GM21717 (cell line): ENCODE measurements around the gene CCDC154.
"Not testable (repeated sequence)": the region's sequence is repeated elsewhere in the genome, so short reads cannot be mapped to it uniquely, and the experiment has no call there.

Source experiments
- ATAC-seq: cut with Tn5 transposase; IDR thresholded peaks from one replicate; pipeline ENCODE4 v1.9.1; 2021; ENCODE audit warnings: mild to moderate bottlenecking, moderate library complexity; ENCODE audit not compliant: unreplicated experiment

CCDC154 gene

DNA sequence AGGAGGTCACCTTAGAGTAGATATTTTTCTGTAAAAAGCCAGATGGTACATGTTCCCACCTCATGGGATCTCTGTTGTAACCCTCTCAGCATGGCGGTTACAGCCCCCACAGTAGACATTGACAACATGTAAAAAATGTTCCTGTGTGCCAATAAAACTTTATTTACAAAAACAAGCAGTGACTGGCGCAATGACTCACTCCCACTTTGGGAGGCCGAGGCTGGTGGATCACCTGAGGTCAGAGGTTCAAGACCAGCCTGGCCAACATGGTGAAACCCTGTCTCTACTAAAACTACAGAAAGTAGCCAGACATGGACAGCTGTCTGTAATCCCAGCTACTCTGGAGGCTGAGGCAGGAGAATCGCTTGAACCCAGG is 4.7 kb downstream of the CCDC154 start:
- not testable (repeated sequence) for ATAC-seq

DNA sequence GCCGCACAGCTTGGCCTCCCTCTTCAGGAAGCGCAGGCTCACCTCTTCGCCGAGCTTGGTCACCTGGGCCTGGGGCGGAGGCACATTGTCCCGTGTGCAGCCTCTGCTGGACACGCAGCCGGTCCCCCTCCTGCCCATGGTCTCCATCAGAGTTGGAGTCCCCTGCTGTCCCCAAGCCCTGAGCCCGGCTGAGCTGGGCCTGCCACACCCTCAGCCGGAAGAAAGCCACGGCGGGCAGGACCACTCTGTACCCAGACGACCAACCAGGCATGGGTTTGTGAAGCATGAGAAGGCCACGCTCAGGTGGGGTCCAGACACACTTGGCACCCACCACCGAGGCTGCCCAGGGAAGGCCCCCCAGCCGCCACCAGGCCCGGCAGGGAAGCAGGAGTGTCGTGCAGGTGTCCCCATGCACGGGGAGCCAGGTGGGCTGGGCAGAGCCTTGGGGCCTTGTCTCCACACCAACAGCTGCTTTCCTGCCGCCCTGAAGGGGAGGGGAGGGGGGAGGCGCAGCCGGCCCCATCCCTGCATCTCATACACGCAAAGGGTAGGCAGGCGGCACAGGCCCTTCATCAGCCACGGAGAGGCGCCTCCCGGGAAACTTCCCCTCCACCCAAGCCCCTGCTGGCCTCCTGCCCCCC is 5.2 kb downstream of the CCDC154 start:
- no peak for ATAC-seq

DNA sequence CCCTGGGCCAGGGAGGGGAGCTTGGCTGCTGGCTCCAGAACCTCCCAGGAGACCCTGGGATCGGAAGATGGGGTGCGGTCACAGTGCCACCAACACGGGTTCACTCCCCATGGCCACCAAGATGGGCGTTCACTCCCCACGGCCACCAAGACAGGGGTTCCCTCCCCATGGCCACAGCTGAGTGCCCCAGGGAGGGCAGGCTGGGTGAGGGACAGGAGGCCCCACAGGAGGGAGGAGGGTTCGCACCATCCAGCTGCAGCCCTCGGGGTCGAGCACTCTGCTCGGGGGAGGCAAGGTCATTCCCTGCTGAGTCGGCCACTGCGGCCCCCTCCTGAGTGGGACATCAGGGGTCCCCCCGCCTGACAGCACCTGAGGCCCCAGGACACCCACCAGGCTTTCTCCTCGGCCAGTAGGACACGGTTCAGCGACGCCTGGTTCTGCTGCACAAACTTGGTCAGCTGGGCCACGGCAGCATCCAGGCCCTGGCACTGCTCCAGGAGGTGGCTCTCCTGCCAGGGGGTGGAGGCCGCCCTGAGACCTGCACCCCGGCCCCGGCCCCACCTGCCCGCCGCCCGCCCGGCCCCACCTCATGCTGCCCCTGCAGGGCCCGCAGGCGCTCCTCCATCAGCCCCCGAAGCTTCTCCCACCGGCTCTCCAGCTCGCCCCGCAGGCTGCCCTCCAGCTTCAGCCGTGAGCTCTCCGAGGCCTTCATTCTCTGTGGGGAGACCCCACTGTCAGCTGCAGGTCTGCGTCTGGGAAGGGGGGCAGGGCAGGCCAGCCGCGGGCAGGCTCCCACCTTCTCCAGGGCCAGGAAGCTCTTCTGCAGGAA is 5.9 kb downstream of the CCDC154 start:
- ATAC-seq, result no peak

DNA sequence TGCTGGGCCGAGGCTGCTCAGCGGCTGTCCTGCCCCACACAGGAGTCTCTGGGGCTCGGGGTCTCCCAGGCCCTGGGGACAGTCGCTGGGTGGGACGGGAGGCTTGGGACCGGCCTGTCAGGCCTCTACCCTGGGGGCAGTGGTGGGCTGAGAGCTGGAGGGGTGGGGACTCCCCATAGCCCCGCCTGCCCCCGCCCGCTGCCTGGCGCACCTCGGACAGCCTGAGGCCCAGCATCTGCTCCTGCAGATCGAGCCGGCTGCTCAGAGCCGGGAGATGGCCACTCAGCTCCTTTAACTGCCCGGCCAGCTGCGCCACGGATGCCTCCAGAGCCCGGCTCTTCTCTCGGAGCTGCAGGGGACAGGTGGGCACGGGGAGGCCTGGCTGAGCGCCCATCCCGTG is 6.8 kb downstream of the CCDC154 start:
- ATAC-seq, result no peak

DNA sequence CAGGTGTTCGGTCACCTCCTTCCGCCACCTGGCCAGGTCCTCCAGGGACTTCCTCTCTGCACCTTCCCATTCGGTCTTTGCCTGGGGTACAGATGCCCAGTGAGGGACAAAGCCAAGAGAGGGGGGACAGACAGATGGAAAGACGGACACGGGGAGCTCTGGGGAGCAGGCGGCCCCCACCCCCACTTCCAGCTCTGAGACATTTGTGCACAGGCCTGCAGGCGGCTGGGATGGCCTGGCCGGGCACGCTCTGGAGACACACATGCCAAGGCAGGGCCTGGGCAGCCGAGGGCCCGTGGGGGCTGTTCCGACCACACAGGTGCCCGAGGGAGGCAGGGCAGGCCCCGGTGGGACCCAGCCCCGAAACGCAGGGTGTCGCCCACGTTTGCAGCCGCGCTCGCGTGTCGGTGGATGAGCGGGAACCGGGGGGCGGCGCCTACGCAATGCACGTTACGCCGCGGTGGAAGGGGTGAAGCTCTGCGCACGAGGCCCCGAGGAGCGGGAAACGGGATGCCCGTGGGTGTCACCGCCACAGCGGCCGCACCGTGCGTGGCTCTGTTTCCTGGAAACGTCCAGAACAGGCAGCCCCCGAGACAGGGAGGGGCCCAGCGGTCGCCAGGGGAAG is 7.5 kb downstream of the CCDC154 start:
- no peak for ATAC-seq

DNA sequence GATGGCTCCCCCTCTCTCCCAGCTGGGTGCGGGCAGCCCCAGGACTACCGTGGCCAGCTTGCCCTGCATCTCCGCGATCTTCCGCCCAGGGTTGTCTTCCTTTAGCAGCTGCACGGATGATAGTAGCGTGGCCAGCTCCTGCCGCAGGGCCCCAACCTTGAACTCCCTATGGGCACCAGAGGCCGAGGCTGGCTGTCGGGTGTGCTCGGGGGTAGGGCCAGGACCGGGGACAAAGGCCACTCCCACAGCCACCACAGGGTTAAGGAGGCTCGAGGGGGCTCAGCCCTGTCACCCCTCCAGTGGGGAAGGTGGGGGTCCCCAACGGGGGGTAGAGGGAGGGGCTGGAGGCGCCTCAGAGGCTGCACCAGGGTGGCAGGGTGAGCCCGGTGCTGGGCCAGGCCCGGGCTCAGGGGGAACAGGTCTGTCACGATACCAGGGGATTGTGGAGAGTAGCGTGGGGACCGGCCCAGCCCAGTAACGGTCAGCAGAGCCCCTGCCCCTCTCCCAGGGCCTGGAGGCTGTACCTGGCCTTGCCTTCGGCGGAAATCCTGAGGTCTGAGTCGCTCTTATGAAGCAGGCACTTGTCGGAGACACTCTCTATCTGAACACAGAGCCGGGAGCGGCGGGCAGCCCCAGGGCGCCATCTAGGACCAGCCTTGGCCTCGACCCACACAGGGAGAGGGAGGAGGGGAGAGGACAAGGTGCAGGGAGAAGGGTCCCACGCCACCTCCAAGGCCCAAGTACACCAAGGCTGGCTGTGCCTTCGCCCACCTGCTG is 8.2 kb downstream of the CCDC154 start:
- no peak for ATAC-seq

DNA sequence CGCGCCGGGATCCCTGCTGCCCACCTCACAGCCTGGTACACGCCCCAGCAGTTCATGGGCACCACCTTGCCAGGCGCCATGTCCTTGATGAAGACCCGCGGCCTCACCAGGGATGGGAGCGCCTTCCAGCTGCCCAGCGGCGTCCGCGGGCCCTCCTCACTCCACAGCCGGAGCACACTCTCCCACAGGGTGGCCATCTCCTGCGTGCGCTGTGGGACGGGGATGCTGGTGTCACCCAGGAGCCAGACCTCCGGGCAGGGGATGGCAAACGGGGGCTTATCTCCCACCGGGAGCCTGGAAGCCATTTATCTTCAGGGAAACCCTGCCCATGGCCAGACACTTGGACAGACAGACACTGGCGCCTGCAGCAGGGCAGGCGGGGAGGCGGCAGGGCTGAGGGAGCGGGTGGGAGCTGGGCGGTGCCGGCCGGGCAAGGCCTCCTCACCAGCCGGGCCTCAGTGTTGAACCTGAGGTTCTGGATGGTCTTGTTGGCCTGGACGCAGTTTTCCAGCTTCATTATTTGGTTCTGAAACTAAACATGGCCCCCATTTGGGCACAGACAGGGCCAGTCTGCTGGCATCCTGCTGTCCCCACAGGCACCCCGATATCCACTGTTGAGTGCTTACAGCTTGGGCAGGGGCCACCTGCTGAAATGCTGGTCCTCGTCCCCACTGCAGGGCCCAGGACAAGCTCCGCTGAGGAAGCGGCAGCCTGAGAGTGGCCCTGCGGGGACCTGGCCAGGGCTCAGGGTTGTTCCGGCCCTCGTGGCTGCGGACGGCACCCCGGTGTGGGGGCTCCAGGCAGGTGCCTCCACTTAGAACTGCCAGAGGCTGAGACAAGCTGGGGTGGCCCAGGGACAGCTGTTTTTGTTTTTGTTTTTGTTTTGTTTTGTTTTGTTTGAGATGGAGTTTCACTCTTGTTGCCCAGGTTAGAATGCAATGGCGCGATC is 9.4 kb downstream of the CCDC154 start:
- ATAC-seq, result no peak

DNA sequence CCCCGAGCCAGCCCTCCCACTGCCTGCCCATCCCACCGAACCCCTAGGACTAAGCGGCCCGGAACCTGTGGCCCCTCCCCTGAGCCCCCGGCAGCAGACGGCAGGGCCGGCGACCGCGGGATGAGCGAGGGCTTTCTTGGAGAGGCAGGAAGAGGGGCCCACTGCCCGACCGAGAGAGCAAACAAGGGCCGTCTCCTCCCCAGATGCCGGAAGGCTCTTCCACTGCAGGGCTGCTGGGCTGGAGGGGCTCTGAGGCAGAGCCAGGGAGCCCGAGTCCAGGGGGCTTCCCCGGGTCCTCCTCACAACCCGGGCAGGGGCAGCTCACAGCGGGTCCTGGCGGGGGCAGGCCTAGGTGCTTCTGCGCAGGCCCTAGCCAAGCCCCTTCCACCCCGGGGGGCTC is 10.6 kb downstream of the CCDC154 start:
- no peak for ATAC-seq

DNA sequence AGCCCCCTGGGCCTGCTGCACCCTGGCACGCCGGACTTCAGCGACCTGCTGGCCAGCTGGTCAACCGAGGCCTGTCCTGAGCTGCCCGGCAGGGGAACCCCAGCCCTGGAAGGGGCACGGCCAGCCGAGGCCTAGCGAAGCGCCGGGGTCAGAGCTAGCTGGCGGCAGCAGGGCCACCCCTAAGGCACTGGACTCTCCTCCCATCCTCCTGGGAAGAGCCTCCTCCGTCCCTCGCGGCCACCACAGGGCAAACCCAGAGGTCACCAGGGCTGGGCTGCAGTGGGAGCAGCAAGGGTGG is 11.1 kb downstream of the CCDC154 start:
- ATAC-seq, result no peak

DNA sequence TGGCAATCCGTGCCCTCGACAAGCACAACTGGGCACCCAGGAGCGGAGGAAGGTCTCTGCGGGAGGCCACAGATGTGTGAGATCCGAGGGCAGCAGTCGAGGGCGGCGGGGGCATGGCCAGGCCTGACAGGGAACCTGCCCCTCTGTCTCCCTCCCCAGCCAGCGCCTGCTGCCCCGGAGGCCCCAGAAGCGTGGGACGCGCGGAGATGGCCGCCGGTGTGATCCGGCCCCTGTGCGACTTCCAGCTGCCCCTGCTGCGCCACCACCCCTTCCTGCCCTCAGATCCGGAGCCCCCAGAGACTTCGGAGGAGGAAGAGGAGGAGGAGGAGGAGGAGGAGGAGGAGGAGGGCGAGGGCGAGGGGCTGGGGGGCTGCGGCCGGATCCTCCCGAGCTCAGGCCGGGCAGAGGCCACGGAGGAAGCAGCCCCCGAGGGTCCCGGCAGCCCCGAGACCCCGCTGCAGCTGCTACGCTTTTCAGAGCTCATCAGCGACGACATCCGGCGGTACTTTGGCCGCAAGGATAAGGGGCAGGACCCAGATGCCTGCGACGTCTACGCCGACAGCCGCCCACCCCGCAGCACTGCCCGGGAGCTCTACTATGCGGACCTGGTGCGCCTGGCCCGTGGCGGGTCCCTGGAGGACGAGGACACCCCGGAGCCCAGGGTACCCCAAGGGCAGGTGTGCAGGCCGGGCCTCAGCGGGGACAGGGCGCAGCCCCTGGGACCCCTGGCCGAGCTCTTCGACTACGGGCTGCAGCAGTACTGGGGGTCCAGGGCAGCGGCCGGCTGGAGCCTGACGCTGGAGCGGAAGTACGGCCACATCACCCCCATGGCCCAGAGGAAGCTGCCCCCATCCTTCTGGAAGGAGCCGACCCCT is 11.7 kb downstream of the CCDC154 start:
- no peak for ATAC-seq

DNA sequence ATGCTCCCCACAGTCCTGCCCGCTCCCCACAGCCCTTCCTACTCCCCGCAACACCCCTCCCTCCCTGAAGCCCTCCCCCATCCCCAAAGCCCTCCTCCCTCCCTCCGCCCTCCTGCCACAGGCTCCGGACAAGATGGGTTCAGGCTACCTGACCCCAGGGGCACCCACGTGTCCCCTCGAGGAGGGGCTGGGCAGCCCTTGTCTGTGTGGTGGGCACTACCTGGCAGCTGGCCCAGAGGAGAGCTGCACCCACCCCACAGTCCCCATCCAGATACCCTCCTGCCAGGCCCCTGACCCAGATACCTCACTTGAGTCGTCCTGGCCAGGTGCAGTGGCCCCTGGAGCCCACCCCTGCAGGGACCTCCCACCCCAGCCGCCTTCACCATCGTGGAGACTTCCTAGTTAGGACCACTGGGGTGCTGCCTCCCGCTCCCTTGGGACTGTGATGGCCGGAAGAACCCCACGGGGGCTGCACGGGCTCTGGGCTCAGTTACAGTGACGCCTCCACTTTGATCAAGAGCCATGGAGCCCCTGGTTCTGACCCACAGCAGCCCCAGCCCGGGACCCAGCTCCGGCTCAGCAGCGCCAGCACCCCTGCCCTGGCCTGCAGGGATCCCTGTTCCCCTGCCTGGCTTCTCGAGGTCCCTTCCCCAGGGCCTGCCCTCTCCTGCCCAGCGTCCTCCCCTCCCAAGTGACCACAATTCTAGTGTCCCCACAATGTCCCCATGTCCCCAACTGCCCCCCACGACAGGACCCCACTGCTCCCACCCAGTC is 12.7 kb downstream of the CCDC154 start:
- ATAC-seq, result no peak

DNA sequence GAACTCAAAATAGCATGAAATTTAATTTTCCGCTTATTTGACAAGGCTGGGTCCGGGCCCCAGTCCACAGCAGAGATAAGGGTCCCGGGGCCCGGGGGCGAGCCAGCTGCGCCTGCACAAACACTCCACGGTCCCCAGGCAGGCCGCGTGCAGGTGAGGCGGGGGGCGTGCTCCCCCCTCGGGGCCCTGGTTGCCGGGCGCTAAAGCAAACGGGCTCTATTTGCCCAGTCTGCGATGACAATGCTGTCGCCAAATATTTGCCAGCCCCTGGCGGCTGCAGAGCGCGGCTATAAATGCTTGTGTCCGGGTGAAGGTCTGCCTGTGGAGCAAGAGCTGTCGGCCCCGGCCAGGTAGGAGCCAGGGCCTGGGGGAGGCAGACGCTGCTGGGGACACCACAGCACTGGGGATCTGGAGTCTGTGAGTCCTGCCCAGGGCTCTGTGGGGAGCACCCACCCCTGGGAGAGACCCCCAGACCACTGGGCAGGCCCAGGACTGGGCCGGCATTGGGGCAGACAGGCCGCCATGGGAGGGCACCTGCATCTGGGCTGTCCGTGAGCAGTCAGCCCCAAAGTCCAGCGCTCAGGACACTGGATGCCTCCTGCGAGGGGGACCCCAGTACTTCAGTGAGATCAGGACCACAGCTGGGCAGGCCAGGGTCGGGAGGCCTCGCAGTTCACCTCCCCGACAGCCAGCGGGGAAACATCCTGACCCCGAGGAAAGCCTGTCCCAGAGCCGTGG is 13.4 kb downstream of the CCDC154 start, which contains the start of gene PERCC1:
PERCC1 (plus strand) TSS at position 320 of the 738 bp plus-strand sequence. CDS start 1,516 bp downstream, outside the sequence.
- ATAC-seq, result no peak

DNA sequence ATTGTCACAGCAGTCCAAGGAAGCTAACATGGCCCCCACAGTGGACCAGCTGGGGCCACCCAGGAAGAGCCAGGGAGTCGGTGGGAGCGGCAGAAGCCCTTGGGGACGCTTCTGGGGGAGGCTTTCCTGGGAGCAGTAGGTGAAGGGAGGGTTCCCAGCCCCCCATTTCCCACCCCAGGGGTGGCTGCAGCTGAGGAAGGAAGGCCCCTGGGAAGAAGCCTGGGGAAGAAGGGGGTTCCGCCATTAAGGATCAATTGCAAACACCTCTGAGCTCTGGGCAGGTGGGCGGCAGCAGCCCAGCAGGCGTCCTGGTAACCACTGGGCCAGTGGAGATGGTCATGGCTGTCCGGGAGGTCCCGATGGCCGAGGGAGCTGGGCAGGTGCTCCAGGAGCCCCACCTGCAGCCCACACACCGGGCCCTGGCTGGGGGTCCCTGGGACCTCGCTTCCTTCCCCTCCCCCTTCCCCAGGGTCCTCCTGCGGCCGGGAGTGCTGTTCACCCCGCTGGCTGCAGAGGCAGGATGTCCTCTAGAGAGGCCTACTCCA is 14.1 kb downstream of the CCDC154 start:
- ATAC-seq, result no peak

DNA sequence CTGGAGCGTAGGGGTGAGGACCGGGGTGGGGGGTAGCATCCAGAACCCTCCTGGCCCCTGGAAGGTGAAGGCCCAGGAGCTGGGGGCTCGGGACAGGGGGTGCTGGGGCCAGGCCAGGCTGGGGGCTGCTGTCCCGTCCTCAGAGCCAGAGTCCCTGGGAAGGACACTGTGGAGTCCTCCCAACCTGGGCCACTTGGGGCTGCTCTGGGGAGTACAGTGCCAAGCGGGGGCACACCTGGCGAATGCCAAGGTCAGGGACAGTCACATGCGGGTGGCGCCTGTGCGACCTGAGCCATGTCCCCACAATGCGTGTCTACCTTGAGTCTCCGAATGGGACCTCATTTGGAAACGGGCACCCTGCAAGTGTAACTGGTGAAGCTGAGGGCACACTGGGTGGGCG is 14.7 kb downstream of the CCDC154 start:
- ATAC-seq, result no peak

DNA sequence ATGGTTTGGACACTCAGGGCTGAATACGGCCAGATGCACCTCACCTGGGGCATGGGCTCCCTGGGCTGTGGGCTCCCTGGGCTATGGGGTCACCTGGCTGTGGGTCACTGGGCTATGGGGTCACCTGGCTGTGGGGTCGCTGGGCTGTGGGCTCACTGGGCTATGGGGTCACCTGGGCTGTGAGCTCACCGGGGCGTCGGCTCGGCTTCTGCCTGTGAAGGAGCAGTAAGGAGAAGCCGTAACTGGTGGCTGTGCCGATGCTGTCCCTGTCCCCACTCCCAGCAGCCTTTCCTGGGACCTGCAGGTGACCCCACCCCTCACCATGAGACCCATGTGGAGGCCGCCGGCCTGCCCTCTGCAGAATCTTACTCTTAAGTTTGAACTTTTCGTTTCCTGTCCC is 15.3 kb downstream of the CCDC154 start:
- ATAC-seq, result no peak

DNA sequence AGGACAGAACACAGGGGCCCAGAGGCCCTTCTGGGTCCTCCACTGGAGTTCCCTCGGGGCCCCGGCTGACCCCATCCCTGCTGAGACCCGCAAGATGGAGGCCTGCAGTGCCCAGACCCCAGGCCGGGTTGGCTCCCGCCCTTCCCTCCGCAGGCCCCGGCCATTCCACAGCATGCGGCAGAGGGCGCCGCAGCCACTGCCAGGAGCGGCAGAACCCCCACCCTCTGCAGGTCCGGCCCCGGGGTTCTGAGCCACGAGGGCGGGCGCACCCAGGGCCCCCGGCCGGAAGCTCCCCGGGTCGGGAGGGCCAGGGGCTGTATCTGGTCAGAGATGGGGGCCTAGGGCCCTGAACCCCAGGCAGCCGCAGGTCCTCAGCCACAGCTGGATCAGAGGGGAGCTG is 15.8 kb downstream of the CCDC154 start:
- ATAC-seq, result no peak
